ENCODE measurements around the gene LCE3B. TPM values are rescaled to one million over a fixed set of nuclear protein-coding genes. Genes with fewer than 3 reads are reported as not detected.
"Not testable (repeated sequence)": the region's sequence is repeated elsewhere in the genome, so short reads cannot be mapped to it uniquely, and the experiment has no call there.

LCE3B gene
- total and polyA plus RNA-seq, 2 donors from 2014 or later, result not detected

DNA sequence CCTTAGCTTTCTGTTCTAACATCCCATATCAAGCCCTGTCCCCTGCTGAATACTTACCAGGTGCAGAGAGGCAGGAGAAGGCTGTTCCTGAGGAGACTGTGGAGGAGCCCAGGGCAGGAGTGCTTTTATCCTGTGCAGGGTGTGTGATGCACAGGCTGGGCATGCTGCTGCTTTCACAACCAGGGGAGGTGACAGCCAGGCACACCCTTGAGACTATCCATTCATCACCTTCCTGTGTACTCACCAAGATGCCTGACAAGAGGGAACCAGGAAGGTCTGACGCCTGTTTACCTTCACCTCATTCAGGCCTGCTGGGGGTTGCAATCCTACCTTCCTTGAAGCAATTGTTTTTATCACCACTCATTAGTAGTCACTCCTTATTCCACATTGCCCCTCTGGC, 46.9 kb upstream of the LCE3B start, which contains the start of gene LCE3E:
Gene LCE3E, minus strand, starts transcription at position 100 of the 400 bp plus-strand sequence. CDS start 572 bp downstream, outside the sequence.
- Histone ChIP-seq H3K9me3 (ENCODE audit: control insufficient read depth in 2 of 3, insufficient read depth in 1 of 3, low read length in 3 of 3) (peaks cover 0 to 7% (median 3%) of the 10 kb centered on the region in 3 donors), H3K4me1 (ENCODE audit: control insufficient read depth in 2 of 3, insufficient read depth in 2 of 3, low read depth in 1 of 3, low read length in 3 of 3) (no peaks in the 10 kb centered on the region), H3K4me3 (ENCODE audit: low read length in 3 of 3) (no peak within 1 kb of the TSS), H3K9ac (ENCODE audit: low read length in 3 of 3) (no peak within 1 kb of the TSS), H3K27ac (ENCODE audit: low read depth in 2 of 2, low read length in 2 of 2) (no peak within 1 kb of the TSS), H3K36me3 (ENCODE audit: control insufficient read depth in 2 of 3, insufficient read depth in 3 of 3, low read length in 3 of 3) (no peaks in the 10 kb centered on the region), H3K27me3 (ENCODE audit: control insufficient read depth, insufficient read depth, low read length) (no peaks in the 10 kb centered on the region)
- DNase-seq, result no peak
- intact Hi-C loops (cut with DNase I), result no loop called here
- FAIRE-seq, result no peak
- TF ChIP-seq, protein P1, sequence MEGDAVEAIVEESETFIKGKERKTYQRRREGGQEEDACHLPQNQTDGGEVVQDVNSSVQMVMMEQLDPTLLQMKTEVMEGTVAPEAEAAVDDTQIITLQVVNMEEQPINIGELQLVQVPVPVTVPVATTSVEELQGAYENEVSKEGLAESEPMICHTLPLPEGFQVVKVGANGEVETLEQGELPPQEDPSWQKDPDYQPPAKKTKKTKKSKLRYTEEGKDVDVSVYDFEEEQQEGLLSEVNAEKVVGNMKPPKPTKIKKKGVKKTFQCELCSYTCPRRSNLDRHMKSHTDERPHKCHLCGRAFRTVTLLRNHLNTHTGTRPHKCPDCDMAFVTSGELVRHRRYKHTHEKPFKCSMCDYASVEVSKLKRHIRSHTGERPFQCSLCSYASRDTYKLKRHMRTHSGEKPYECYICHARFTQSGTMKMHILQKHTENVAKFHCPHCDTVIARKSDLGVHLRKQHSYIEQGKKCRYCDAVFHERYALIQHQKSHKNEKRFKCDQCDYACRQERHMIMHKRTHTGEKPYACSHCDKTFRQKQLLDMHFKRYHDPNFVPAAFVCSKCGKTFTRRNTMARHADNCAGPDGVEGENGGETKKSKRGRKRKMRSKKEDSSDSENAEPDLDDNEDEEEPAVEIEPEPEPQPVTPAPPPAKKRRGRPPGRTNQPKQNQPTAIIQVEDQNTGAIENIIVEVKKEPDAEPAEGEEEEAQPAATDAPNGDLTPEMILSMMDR (IDR thresholded peaks at IDR 0.05; ENCODE audit: borderline replicate concordance, extremely low read depth, insufficient read depth), result no peak

DNA sequence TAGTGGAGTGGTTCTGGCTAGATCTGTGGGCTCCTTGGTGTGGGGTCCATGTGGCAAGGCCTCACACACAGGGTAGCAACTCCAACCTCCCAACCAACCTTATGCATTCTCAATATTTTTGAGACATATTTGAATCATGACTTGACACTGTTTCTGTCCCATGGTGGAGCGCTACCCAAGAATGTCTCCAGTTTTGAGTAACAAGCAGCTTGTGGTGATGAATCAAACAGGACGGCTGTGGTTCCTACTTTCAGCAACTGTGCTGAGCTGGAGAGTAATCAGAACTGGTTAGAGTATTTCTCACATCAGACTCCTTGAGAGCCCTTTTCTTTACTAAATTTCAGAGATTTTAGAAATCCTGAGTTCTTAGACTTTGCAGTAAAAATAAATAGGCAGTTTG, 36.4 kb upstream of the LCE3B start:
- intact Hi-C loops (cut with DNase I), result no loop called here
- Histone ChIP-seq H3K9me3 (ENCODE audit: control insufficient read depth in 2 of 3, insufficient read depth in 1 of 3, low read length in 3 of 3) (no peaks in the 10 kb centered on the region), H3K4me3 (ENCODE audit: low read length in 3 of 3) (no peak overlapping the region), H3K9ac (ENCODE audit: low read length in 3 of 3) (no peak overlapping the region), H3K27me3 (ENCODE audit: control insufficient read depth, insufficient read depth, low read length) (no peaks in the 10 kb centered on the region), H3K27ac (ENCODE audit: low read depth in 2 of 2, low read length in 2 of 2) (no peak overlapping the region), H3K36me3 (ENCODE audit: control insufficient read depth in 2 of 3, insufficient read depth in 3 of 3, low read length in 3 of 3) (no peaks in the 10 kb centered on the region), H3K4me1 (ENCODE audit: control insufficient read depth in 2 of 3, insufficient read depth in 2 of 3, low read depth in 1 of 3, low read length in 3 of 3) (no peaks in the 10 kb centered on the region)
- FAIRE-seq (no peak), DNase-seq (no peak)
- TF ChIP-seq, protein P1 (IDR thresholded peaks at IDR 0.05; ENCODE audit: borderline replicate concordance, extremely low read depth, insufficient read depth), result no peak

DNA sequence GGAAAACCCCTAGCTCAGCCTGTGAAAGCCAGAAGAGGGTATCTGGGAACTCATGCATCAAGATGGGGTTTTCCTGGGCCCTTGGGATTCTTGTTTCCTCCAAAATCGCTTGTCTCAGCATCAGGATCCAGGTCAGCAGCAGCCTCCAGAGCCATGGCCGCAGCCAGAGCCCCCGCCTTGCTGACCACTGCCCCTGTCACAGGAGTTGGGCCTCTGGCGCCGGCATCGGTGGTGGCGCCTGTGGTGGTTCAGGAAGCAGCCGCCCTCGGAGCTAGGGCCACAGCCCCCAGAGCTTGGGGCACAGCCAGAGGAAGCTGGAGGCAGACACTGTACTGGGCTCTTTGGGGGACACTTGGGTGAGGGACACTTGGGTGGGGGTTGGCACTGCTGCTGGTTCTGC, 34.1 kb upstream of the LCE3B start:
- H3K27ac ChIP-seq (ENCODE audit: low read depth in 2 of 2, low read length in 2 of 2); H3K9me3 ChIP-seq (ENCODE audit: control insufficient read depth in 2 of 3, insufficient read depth in 1 of 3, low read length in 3 of 3); H3K4me1 ChIP-seq (ENCODE audit: control insufficient read depth in 2 of 3, insufficient read depth in 2 of 3, low read depth in 1 of 3, low read length in 3 of 3); FAIRE-seq; H3K4me3 ChIP-seq (ENCODE audit: low read length in 3 of 3); H3K36me3 ChIP-seq (ENCODE audit: control insufficient read depth in 2 of 3, insufficient read depth in 3 of 3, low read length in 3 of 3); H3K9ac ChIP-seq (ENCODE audit: low read length in 3 of 3); H3K27me3 ChIP-seq (ENCODE audit: control insufficient read depth, insufficient read depth, low read length); intact Hi-C loops (cut with DNase I): not testable (repeated sequence)
- DNase-seq, result peak in 1 of 5 donors; percentile 51

DNA sequence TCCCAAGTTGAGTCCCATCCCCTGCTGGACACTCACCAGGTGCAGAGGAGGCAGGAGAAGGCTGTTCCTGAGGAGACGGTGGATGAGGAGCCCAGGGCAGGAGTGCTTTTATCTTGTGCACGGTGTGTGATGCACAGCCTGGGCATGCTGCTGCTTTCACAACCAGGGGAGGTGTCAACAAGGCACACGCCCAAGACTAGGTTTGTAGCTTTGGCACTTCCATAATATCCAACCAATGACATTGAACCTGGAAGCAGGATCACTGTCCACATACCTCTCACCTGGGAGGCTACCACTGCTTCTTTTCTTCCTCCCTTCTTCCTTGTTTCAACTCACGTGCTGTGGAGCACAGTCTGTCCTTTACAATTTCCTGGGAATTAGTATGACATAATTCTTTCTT, 33.2 kb upstream of the LCE3B start, which contains the start of gene LCE3D:
Gene LCE3D, minus strand, starts transcription at position 84 of the 400 bp plus-strand sequence. CDS start 580 bp downstream, outside the sequence.
- Histone ChIP-seq H3K27me3 (ENCODE audit: control insufficient read depth, insufficient read depth, low read length) (no peaks in the 10 kb centered on the region), H3K4me1 (ENCODE audit: control insufficient read depth in 2 of 3, insufficient read depth in 2 of 3, low read depth in 1 of 3, low read length in 3 of 3) (no peaks in the 10 kb centered on the region), H3K4me3 (ENCODE audit: low read length in 3 of 3) (no peak within 1 kb of the TSS), H3K9me3 (ENCODE audit: control insufficient read depth in 2 of 3, insufficient read depth in 1 of 3, low read length in 3 of 3) (no peaks in the 10 kb centered on the region), H3K9ac (ENCODE audit: low read length in 3 of 3) (no peak within 1 kb of the TSS), H3K36me3 (ENCODE audit: control insufficient read depth in 2 of 3, insufficient read depth in 3 of 3, low read length in 3 of 3) (no peaks in the 10 kb centered on the region), H3K27ac (ENCODE audit: low read depth in 2 of 2, low read length in 2 of 2) (no peak within 1 kb of the TSS)
- no peak for FAIRE-seq
- DNase-seq, result no peak
- intact Hi-C loops (cut with DNase I), result no loop called here
- TF ChIP-seq, protein P1 (IDR thresholded peaks at IDR 0.05; ENCODE audit: borderline replicate concordance, extremely low read depth, insufficient read depth), result no peak
